Measurements from ENCODE around the gene TASOR. TPM values are rescaled to one million over a fixed set of nuclear protein-coding genes. Genes with fewer than 3 reads are reported as not detected.
"Not testable (repeated sequence)": the region's sequence is repeated elsewhere in the genome, so short reads cannot be mapped to it uniquely, and the experiment has no call there.

TASOR gene
- total RNA-seq, 1 donor from 2014 or later, result 42.7 TPM

- no peak for DNase-seq (ENCODE audit: low spot score)
- no peaks in the 10 kb centered on the region for H3K36me3 Mint-ChIP-seq (ENCODE audit: low read depth, unreplicated experiment)
- TF ChIP-seq CTCF (IDR thresholded peaks at IDR 0.05; ENCODE audit: unreplicated experiment), result no peak
- H3K4me3 Mint-ChIP-seq (ENCODE audit: unreplicated experiment), result no peak overlapping the region
- no peak overlapping the region for H3K27ac Mint-ChIP-seq (ENCODE audit: unreplicated experiment)
- no peaks in the 10 kb centered on the region for H3K9me3 Mint-ChIP-seq (ENCODE audit: unreplicated experiment)
- H3K27me3 Mint-ChIP-seq (ENCODE audit: unreplicated experiment), result no peaks in the 10 kb centered on the region
- no peaks in the 10 kb centered on the region for H3K4me1 Mint-ChIP-seq (ENCODE audit: unreplicated experiment)
Measured at GRCh38 chr3:56711344-56711743, 28.3 kb upstream of the TASOR start.

GRCh38 chr3:56707412-56707811 is 24.3 kb upstream of the TASOR start:
- not testable (repeated sequence) for H3K27ac Mint-ChIP-seq (ENCODE audit: unreplicated experiment); H3K9me3 Mint-ChIP-seq (ENCODE audit: unreplicated experiment); H3K27me3 Mint-ChIP-seq (ENCODE audit: unreplicated experiment); H3K36me3 Mint-ChIP-seq (ENCODE audit: low read depth, unreplicated experiment); H3K4me3 Mint-ChIP-seq (ENCODE audit: unreplicated experiment); DNase-seq (ENCODE audit: low spot score); H3K4me1 Mint-ChIP-seq (ENCODE audit: unreplicated experiment)

- no peak overlapping the region for H3K4me3 Mint-ChIP-seq (ENCODE audit: unreplicated experiment)
- no peaks in the 10 kb centered on the region for H3K36me3 Mint-ChIP-seq (ENCODE audit: low read depth, unreplicated experiment)
- DNase-seq (ENCODE audit: low spot score), result no peak
- no peaks in the 10 kb centered on the region for H3K9me3 Mint-ChIP-seq (ENCODE audit: unreplicated experiment)
- H3K4me1 Mint-ChIP-seq (ENCODE audit: unreplicated experiment), result no peaks in the 10 kb centered on the region
- TF ChIP-seq CTCF (IDR thresholded peaks at IDR 0.05; ENCODE audit: unreplicated experiment), result no peak
- no peaks in the 10 kb centered on the region for H3K27me3 Mint-ChIP-seq (ENCODE audit: unreplicated experiment)
- H3K27ac Mint-ChIP-seq (ENCODE audit: unreplicated experiment), result no peak overlapping the region
Measured at GRCh38 chr3:56706629-56707028, 23.6 kb upstream of the TASOR start.

- Mint-ChIP-seq H3K9me3 (ENCODE audit: unreplicated experiment) (no peaks in the 10 kb centered on the region), H3K27ac (ENCODE audit: unreplicated experiment) (no peak overlapping the region)
Measured at GRCh38 chr3:56704706-56705105, 21.6 kb upstream of the TASOR start.

GRCh38 chr3:56702490-56703315 is 19.6 kb upstream of the TASOR start:
- peaks cover 8% of the 10 kb centered on the region for H3K4me1 Mint-ChIP-seq (ENCODE audit: unreplicated experiment)
- TF ChIP-seq CTCF (IDR thresholded peaks at IDR 0.05; ENCODE audit: unreplicated experiment), result peak; percentile 85
- no peak overlapping the region for H3K4me3 Mint-ChIP-seq (ENCODE audit: unreplicated experiment)
- H3K27me3 Mint-ChIP-seq (ENCODE audit: unreplicated experiment), result no peaks in the 10 kb centered on the region
- peak; percentile 44 for DNase-seq (ENCODE audit: low spot score)
- H3K9me3 Mint-ChIP-seq (ENCODE audit: unreplicated experiment), result no peaks in the 10 kb centered on the region
- H3K27ac Mint-ChIP-seq (ENCODE audit: unreplicated experiment), result no peak overlapping the region
- H3K36me3 Mint-ChIP-seq (ENCODE audit: low read depth, unreplicated experiment), result no peaks in the 10 kb centered on the region

More at GRCh38 chr3:56704706-56705105, 21.6 kb upstream of the TASOR start:
- Mint-ChIP-seq H3K36me3 (ENCODE audit: low read depth, unreplicated experiment) (no peaks in the 10 kb centered on the region), H3K4me3 (ENCODE audit: unreplicated experiment) (no peak overlapping the region), H3K4me1 (ENCODE audit: unreplicated experiment) (peaks cover 8% of the 10 kb centered on the region), H3K27me3 (ENCODE audit: unreplicated experiment) (no peaks in the 10 kb centered on the region)
- no peak for DNase-seq (ENCODE audit: low spot score)
- no peak for TF ChIP-seq CTCF (IDR thresholded peaks at IDR 0.05; ENCODE audit: unreplicated experiment)
